HEK293T (cell line): ENCODE data around the gene ARHGAP26.

Experiments used
- CTCF ChIA-PET: fragments of 350-600 bp; formaldehyde crosslinking; extraction: SDS; loops from one replicate; lab custom pipeline; 2021; ENCODE audit warnings: antibody characterized with exemption, inconsistent platforms; lab: Yijun Ruan, JAX
- POLR2A ChIA-PET: fragments of 350-600 bp; formaldehyde crosslinking; extraction: SDS; loops from one replicate; lab custom pipeline; 2020; ENCODE audit warnings: antibody characterized with exemption, inconsistent platforms; lab: Yijun Ruan, JAX
- DNase-seq: peaks from one replicate; pipeline ENCODE4 v3.0.0; 2012; ENCODE audit warnings: mixed read lengths; ENCODE audit errors: extremely low spot score
- ARNT ChIP-seq: fragments of 450-650 bp; IDR thresholded peaks from 2 replicates; pipeline ENCODE4 v1.6.1; 2017; ENCODE audit warnings: mild to moderate bottlenecking
- BHLHE40 ChIP-seq: fragments of 450-650 bp; IDR thresholded peaks from 2 replicates; pipeline ENCODE4 v1.6.1; 2016; ENCODE audit warnings: mild to moderate bottlenecking, moderate library complexity, borderline replicate concordance
- CTBP1 ChIP-seq: fragments of 450-650 bp; IDR thresholded peaks from 2 replicates; pipeline ENCODE4 v1.6.1; 2016; ENCODE audit warnings: borderline replicate concordance
- ELF4 ChIP-seq: fragments of 450-650 bp; IDR thresholded peaks from 2 replicates; pipeline ENCODE4 v1.6.1; 2017; ENCODE audit warnings: antibody characterized with exemption
- FOXA1 ChIP-seq: fragments of 450-650 bp; IDR thresholded peaks from 2 replicates; pipeline ENCODE4 v1.6.1; 2016; ENCODE audit warnings: mild to moderate bottlenecking
- FOXK2 ChIP-seq: fragments of 450-650 bp; IDR thresholded peaks from 2 replicates; pipeline ENCODE4 v1.6.1; 2016; ENCODE audit warnings: mild to moderate bottlenecking
- FOXM1 ChIP-seq: fragments of 450-650 bp; IDR thresholded peaks from 2 replicates; pipeline ENCODE4 v1.6.1; 2017; ENCODE audit warnings: mild to moderate bottlenecking, borderline replicate concordance
- HDGF ChIP-seq: fragments of 450-650 bp; IDR thresholded peaks from 2 replicates; pipeline ENCODE4 v1.6.1; 2017; ENCODE audit warnings: antibody characterized with exemption, borderline replicate concordance
- L3MBTL2 ChIP-seq: fragments of 450-650 bp; conservative IDR thresholded peaks from 2 replicates; pipeline ENCODE4 v1.6.1; 2016; ENCODE audit warnings: mild to moderate bottlenecking
- LEF1 ChIP-seq: fragments of 450-650 bp; IDR thresholded peaks from 2 replicates; pipeline ENCODE4 v1.6.1; 2017; ENCODE audit warnings: mild to moderate bottlenecking, borderline replicate concordance
- NFRKB ChIP-seq: fragments of 450-650 bp; IDR thresholded peaks from 2 replicates; pipeline ENCODE4 v1.6.1; 2016; ENCODE audit warnings: mild to moderate bottlenecking, moderate library complexity
- PKNOX1 ChIP-seq: fragments of 450-650 bp; IDR thresholded peaks from 2 replicates; pipeline ENCODE4 v1.6.1; 2016
- SP1 ChIP-seq: fragments of 450-650 bp; IDR thresholded peaks from 2 replicates; pipeline ENCODE4 v1.6.1; 2017
- SUZ12 ChIP-seq: fragments of 450-650 bp; IDR thresholded peaks from 2 replicates; pipeline ENCODE4 v1.6.1; 2016; ENCODE audit warnings: mild to moderate bottlenecking
- TARDBP ChIP-seq: fragments of 450-650 bp; IDR thresholded peaks from 2 replicates; pipeline ENCODE4 v1.6.1; 2016
- ZNF384 ChIP-seq: fragments of 450-650 bp; IDR thresholded peaks from 2 replicates; pipeline ENCODE4 v1.6.1; 2016

The ARHGAP26 gene

DNA sequence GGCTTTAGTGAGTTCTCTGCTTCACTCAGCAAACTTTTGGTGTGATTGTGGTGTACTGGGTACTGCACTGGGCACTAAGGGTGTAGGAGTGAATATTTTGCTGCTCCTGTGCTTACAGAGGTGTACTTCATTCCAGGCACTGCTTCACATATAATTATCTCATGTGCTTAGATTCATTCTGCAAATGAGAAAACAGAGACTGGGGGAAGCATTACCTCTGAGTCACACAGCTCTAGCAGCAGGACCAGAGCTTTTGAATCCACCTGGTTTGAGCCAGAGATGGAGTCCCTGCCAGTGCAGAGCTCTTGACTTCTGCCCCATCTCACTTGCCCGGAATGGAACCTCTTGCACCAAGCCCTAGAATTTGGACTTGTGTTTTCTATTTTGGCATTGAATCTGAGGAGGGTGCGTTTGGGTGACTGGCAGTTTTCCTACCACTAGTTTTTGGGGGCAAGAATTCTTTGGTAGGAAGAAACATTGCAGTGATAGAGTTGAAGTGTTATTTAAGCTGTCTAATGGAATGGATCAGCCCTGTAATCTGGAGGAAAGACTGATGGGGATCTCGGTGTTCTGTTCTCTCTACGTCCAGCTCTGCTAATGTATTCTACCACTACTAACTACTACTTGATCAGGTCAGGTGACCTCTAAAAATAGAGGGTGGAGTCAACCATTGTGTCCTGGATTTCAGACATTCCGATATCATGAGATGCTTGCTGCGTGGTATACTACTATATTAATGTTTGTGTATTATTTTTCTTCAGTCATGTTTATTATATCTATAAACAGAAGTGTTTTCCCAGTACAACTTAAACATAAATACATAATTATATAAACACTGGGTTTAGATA is 2.5 kb downstream of the ARHGAP26 start:
- POLR2A ChIA-PET: interaction anchor here (1.2 to 1.3 kb wide), 2 partner anchors 10 to 12 kb away, joined by 3 to 4 read pairs; no protein-coding TSS in a partner anchor

GRCh38 chr5:142777099-142777498 is 6.9 kb downstream of the ARHGAP26 start:
- ChIA-PET POLR2A (no interaction called here), CTCF (no interaction called here)
- TF ChIP-seq NFRKB (no peak), SUZ12 (no peak), FOXK2 (no peak), PKNOX1 (no peak), HDGF (no peak), BHLHE40 (no peak), CTBP1 (no peak), ARNT (no peak), ELF4 (no peak), SP1 (no peak), FOXM1 (no peak)
- no peak for DNase-seq

More for the DNA sequence above, 2.5 kb downstream of the ARHGAP26 start:
- CTCF ChIA-PET: interaction anchor here (0.9 to 2.2 kb wide), 5 partner anchors 12 to 95 kb away, joined by 4 to 7 read pairs (median 4); no protein-coding TSS in a partner anchor
- TF ChIP-seq PKNOX1 (no peak), BHLHE40 (no peak), HDGF (no peak), SP1 (no peak), SUZ12 (no peak), CTBP1 (no peak), FOXM1 (no peak), NFRKB (no peak), ARNT (no peak), FOXK2 (no peak), TARDBP (no peak), LEF1 (no peak), ELF4 (no peak), FOXA1 (no peak), ZNF384 (no peak), L3MBTL2 (no peak)
- no peak for DNase-seq

- DNase-seq: no peak
- no peak for TF ChIP-seq ELF4
- no peak for TF ChIP-seq NFRKB
- TF ChIP-seq FOXA1: no peak
- no peak for TF ChIP-seq SUZ12
- no peak for TF ChIP-seq BHLHE40
- no peak for TF ChIP-seq LEF1
- no peak for TF ChIP-seq HDGF
- no peak for TF ChIP-seq ARNT
- no peak for TF ChIP-seq TARDBP
- TF ChIP-seq L3MBTL2: no peak
- CTCF ChIA-PET: no interaction called here
- POLR2A ChIA-PET: no interaction called here
These were observed 7.7 kb downstream of the ARHGAP26 start for GRCh38 chr5:142777850-142778249.

- ChIA-PET POLR2A (interaction anchor here (1.9 kb wide), 1 partner anchor 8 kb away, joined by 8 read pairs; no protein-coding TSS in a partner anchor), CTCF (interaction anchor here (0.6 to 2.3 kb wide), 6 partner anchors 8 to 109 kb away, joined by 3 to 5 read pairs (median 4); partner anchors contain the start of gene ARHGAP26)
- DNase-seq: no peak
- TF ChIP-seq SP1 (no peak), ELF4 (no peak)
These were observed 9.1 kb downstream of the ARHGAP26 start for GRCh38 chr5:142779163-142779840.

GRCh38 chr5:142780871-142781270 is 10.7 kb downstream of the ARHGAP26 start:
- no peak for DNase-seq
- ChIA-PET CTCF (interaction anchor here (1.3 to 2.3 kb wide), 2 partner anchors 19 to 107 kb away, joined by 4 to 5 read pairs; no protein-coding TSS in a partner anchor), POLR2A (no interaction called here)
- no peak for TF ChIP-seq L3MBTL2
- TF ChIP-seq LEF1: no peak
- TF ChIP-seq ARNT: no peak
- no peak for TF ChIP-seq NFRKB
- no peak for TF ChIP-seq SP1
- TF ChIP-seq FOXK2: no peak
- TF ChIP-seq ELF4: no peak
- no peak for TF ChIP-seq FOXA1
- TF ChIP-seq BHLHE40: no peak
- no peak for TF ChIP-seq ZNF384
- TF ChIP-seq PKNOX1: no peak
- no peak for TF ChIP-seq SUZ12
- TF ChIP-seq HDGF: no peak
